K562 (cell line): ENCODE data around the gene TGFBR3L. TPM values are rescaled to one million over a fixed set of nuclear protein-coding genes. Genes with fewer than 3 reads are reported as not detected.

Experiments
- ATAC-seq: fragments of 200-7000 bp; cut with Tn5 transposase; 3 replicates; pipeline ENCODE4 v1.9.1; 2020; ENCODE audit warnings: moderate library complexity
- BruUV-seq: library from RNA; stranded (reverse); fragments of 400-500 nt; replicated peaks from 2 replicates; lab custom pipeline; 2021; lab: Mats Ljungman, UMichigan
- CTCF ChIA-PET: fragments of 300-600 bp; formaldehyde crosslinking; extraction: SDS; loops from one replicate; lab custom pipeline; 2021; ENCODE audit warnings: low intra/inter-chr PET ratio; lab: Yijun Ruan, JAX
- POLR2A ChIA-PET: fragments of 300-600, 350-650 bp; sonication (Branson Sonifier 250); formaldehyde crosslinking; extraction: SDS; loops from one replicate; lab custom pipeline; 2021; ENCODE audit warnings: antibody characterized with exemption, inconsistent platforms; lab: Yijun Ruan, JAX
- DNase-seq, 4 experiments: peaks; one replicate each; pipeline versions ENCODE4 v3.0.0 to v3.0.0-alpha.2; 2011 to 2018; ENCODE audit warnings: low spot score in 3 of 4, mixed read lengths in 3 of 4; ENCODE audit errors: extremely low read depth in 1 of 4
- FAIRE-seq: peaks from 2 replicates; lab custom pipeline; 2011; peaks lifted over from hg19 to GRCh38; lab: Jason Lieb, UNC
- H2AFZ ChIP-seq: 2 replicates; pipeline ENCODE4 v1.6.0; 2011; ENCODE audit warnings: low read depth, low read length, control low read depth, inconsistent platforms
- H3K27ac ChIP-seq: fragments of 200-600 bp; 3 replicates; pipeline ENCODE4 v1.8.0; 2011; ENCODE audit warnings: low read depth, mild to moderate bottlenecking, control low read depth, inconsistent platforms, low read length, moderate library complexity, mixed read lengths; ENCODE audit errors: extremely low read depth
- H3K27me3 ChIP-seq, 2 experiments: fragments of 300-600 bp in 1 of 2; 2 replicates in 1 of 2; 3 replicates in 1 of 2; pipeline versions ENCODE4 v1.6.0 to v1.8.0; 2011; ENCODE audit warnings: inconsistent platforms in 2 of 2, low read length in 2 of 2, mild to moderate bottlenecking in 1 of 2, mixed read lengths in 1 of 2, moderate library complexity in 1 of 2; ENCODE audit not compliant: control insufficient read depth in 2 of 2, insufficient read depth in 2 of 2
- H3K36me3 ChIP-seq: fragments of 300-600 bp; 3 replicates; pipeline ENCODE4 v1.8.0; 2011; ENCODE audit warnings: mild to moderate bottlenecking, low read length, inconsistent platforms; ENCODE audit not compliant: control insufficient read depth, insufficient read depth
- H3K4me1 ChIP-seq, 2 experiments: fragments of 200-600 bp in 1 of 2; replicated peaks in 1 of 2; 2 replicates in 1 of 2; 3 replicates in 1 of 2; pipeline versions ENCODE4 v1.5.1 to v1.8.0; 2011; ENCODE audit warnings: inconsistent platforms in 2 of 2, low read length in 2 of 2, mild to moderate bottlenecking in 1 of 2, mixed read lengths in 1 of 2, moderate library complexity in 1 of 2; ENCODE audit not compliant: control insufficient read depth in 2 of 2, insufficient read depth in 2 of 2
- H3K4me2 ChIP-seq: 2 replicates; pipeline ENCODE4 v1.6.1; 2011; ENCODE audit warnings: low read length, control low read depth, inconsistent platforms, mixed read lengths; ENCODE audit not compliant: insufficient read depth
- H3K4me3 ChIP-seq: fragments of 200-600 bp; sonication (generic), shearing (Covaris generic); 2 replicates; pipeline ENCODE4 v1.5.1; 2016; ENCODE audit warnings: control low read depth, inconsistent platforms
- H3K79me2 ChIP-seq: fragments of 200-600 bp; 3 replicates; pipeline ENCODE4 v1.8.0; 2011; ENCODE audit warnings: low read length, inconsistent platforms; ENCODE audit not compliant: control insufficient read depth, insufficient read depth
- H3K9ac ChIP-seq, 2 experiments: 2 replicates each; pipeline versions ENCODE4 v1.6.0 to v1.6.1; 2011; ENCODE audit warnings: low read depth in 2 of 2, low read length in 2 of 2, control low read depth in 1 of 2, inconsistent platforms in 1 of 2, mild to moderate bottlenecking in 1 of 2, mixed read lengths in 1 of 2; ENCODE audit not compliant: insufficient read depth in 1 of 2
- H3K9me1 ChIP-seq: one replicate; pipeline ENCODE4 v1.6.0; 2011; ENCODE audit warnings: inconsistent platforms, mild to moderate bottlenecking, low read length, moderate library complexity; ENCODE audit not compliant: control insufficient read depth, insufficient read depth
- H3K9me3 ChIP-seq: replicated peaks from 2 replicates; pipeline ENCODE4 v1.5.1; 2011; ENCODE audit warnings: low read depth, low read length, inconsistent platforms; ENCODE audit not compliant: control insufficient read depth, insufficient read depth
- H4K20me1 ChIP-seq: replicated peaks from 2 replicates; pipeline ENCODE4 v1.6.1; 2011; ENCODE audit warnings: low read length, inconsistent platforms, mixed read lengths; ENCODE audit not compliant: control insufficient read depth, insufficient read depth
- HMG20A ChIP-seq: fragments of 450-650 bp; formaldehyde crosslinking; conservative IDR thresholded peaks from 2 replicates; pipeline ENCODE4 v1.4.0; 2020; ENCODE audit warnings: mild to moderate bottlenecking, mixed read lengths
- MCM5 ChIP-seq: fragments of 450-650 bp; IDR thresholded peaks from 2 replicates; pipeline ENCODE4 v1.6.1; 2016; ENCODE audit warnings: low read depth
- PPARD ChIP-seq: fragments of 250-450 bp; sonication (Bioruptor Pico); IDR thresholded peaks from 2 replicates; pipeline ENCODE4 v1.8.0; 2022; ENCODE audit warnings: inconsistent platforms, mild to moderate bottlenecking, moderate library complexity
- SIRT6 ChIP-seq: IDR thresholded peaks from one replicate; pipeline ENCODE4 v1.6.1; 2012; ENCODE audit warnings: low read depth, mild to moderate bottlenecking, control low read depth, inconsistent platforms, low read length, moderate library complexity
- ZNF165 ChIP-seq: fragments of 250-450 bp; sonication (Bioruptor Pico); IDR thresholded peaks from 2 replicates; pipeline ENCODE4 v1.4.0; 2020; ENCODE audit warnings: borderline replicate concordance
- WGBS: fragments of 100-300 bp; shearing (Covaris generic); methylation state at CpG from one replicate; pipeline ENCODE4 v1.1.6; 2016; ENCODE audit warnings: low coverage, mixed read lengths; ENCODE audit not compliant: insufficient coverage; ENCODE audit errors: missing lambda C conversion rate; 5-methylcytosine and 5-hydroxymethylcytosine counted together
- in situ Hi-C: fragments of 300-500 bp; cut with MboI; formaldehyde crosslinking; loops from 4 replicates; pipeline ENCODE4 v1.15.0; 2018; ENCODE audit warnings: inconsistent platforms, mixed read lengths
- intact Hi-C: fragments of 100-400 bp; cut with micrococcal nuclease; formaldehyde crosslinking; loops from 2 replicates; pipeline ENCODE4 v1.14.2; 2022
- polyA plus RNA-seq, 8 experiments: library from polyadenylated mRNA; depleted of rRNA in 4 of 8; stranded (reverse) in 5 of 8; unstranded in 3 of 8; fragments of >200 nt; fragmentation: Nextera tagmentation in 2 of 8; fragmentation: Illumina TruSeq in 1 of 8; extraction: Ambion mirVana in 2 of 8; extraction: Trizol in 1 of 8; gene quantifications; 2 replicates each; pipeline versions ENCODE4 v1.2.1 to v1.2.3, GENCODE V29; 2011 to 2014; ENCODE audit warnings: inconsistent platforms in 1 of 8, missing spikeins in 1 of 8
- total RNA-seq, 7 experiments: library from RNA; depleted of rRNA in 6 of 7; stranded (reverse); fragments of >200 nt in 6 of 7; fragmentation: Illumina TruSeq in 2 of 7; extraction: Trizol in 2 of 7; gene quantifications; 2 replicates each; pipeline versions ENCODE4 v1.2.1 to v1.2.3, GENCODE V29; 2011 to 2021; ENCODE audit warnings: low replicate concordance in 1 of 7
- TF ChIP-seq, protein P1 (sequence below): fragments of 450-650 bp; formaldehyde crosslinking; conservative IDR thresholded peaks from 2 replicates; pipeline ENCODE4 v1.4.0; 2022; ENCODE audit warnings: mild to moderate bottlenecking, missing genetic modification characterization
- TF ChIP-seq, protein P2 (sequence below), 2 experiments: fragments of 450-650 bp in 1 of 2; IDR thresholded peaks; 2 replicates each; pipeline ENCODE4 v1.6.1; 2011 to 2017; ENCODE audit warnings: low read depth in 2 of 2, antibody characterized with exemption in 1 of 2, borderline replicate concordance in 1 of 2, low read length in 1 of 2, mild to moderate bottlenecking in 1 of 2, mixed read lengths in 1 of 2; ENCODE audit not compliant: control insufficient read depth in 1 of 2
- TF ChIP-seq, protein P3 (sequence below): fragments of 250-450 bp; sonication (Bioruptor Pico); IDR thresholded peaks from 2 replicates; pipeline ENCODE4 v1.5.0; 2021
- TF ChIP-seq, protein P4 (sequence below): sonication (generic); formaldehyde crosslinking; IDR thresholded peaks from 2 replicates; pipeline ENCODE4 v1.8.0; 2022; ENCODE audit warnings: mild to moderate bottlenecking, missing genetic modification reagents
- TF ChIP-seq, protein P5 (sequence below): fragments of 250-450 bp; sonication (Bioruptor Pico); IDR thresholded peaks from 2 replicates; pipeline ENCODE4 v1.4.0; 2020; ENCODE audit warnings: mild to moderate bottlenecking, moderate library complexity, borderline replicate concordance

Gene TGFBR3L
- total and polyA plus RNA-seq, 9 of the 15 experiments (the other 6 are each of a cell fraction or from before 2014, with no cell fraction given), result not detected

DNA sequence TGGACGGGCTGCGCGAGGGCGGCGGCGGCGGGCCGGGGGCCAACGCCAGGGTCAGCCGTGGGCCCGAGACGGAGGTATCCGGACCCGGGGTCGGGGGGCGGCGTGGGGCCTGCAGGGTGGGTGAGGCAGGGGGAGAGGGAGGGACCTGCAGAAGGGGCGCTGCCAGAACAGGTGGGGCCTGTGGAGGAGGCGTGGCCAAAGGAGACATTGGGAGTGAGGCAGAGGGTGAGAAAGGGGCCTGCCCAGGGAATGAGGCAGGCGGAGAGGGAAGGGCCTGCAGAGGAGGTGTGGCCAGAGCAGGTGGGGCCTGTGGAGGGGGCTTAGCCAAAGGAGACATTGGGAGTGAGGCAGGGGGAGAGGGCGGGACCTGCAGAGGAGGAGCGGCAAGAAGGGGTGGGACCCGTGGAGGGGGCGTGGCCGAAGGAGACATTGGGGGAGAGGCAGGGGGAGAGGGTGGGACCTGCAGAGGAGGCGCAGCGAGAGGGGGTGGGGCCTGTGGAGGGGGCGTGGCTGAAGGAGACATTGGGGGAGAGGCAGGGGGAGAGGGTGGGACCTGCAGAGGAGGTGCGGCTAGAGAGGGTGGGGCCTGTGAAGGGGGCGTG, 44.6 kb upstream of the TGFBR3L start:
- H3K4me3 ChIP-seq, result peak overlapping the region; percentile 75
- no peaks in the 10 kb centered on the region for H3K36me3 ChIP-seq
- peaks cover 15 to 89% of the 10 kb centered on the region in 2 experiments; a peak in 4 of 5 replicates for H3K4me1 ChIP-seq
- peaks cover 13% of the 10 kb centered on the region for H4K20me1 ChIP-seq
- peak overlapping the region; percentile 83; the same call in 1 of the 2 replicates for H3K4me2 ChIP-seq
- H3K9me3 ChIP-seq, result no peaks in the 10 kb centered on the region
- H3K9me1 ChIP-seq, result no peaks in the 10 kb centered on the region
- H2AFZ ChIP-seq, result peak overlapping the region; percentile 99
- CTCF ChIA-PET, result no interaction called here
- no peaks in the 10 kb centered on the region; a peak in 1 of 5 replicates for H3K27me3 ChIP-seq
- peak overlapping the region; percentile 54 to 88; a peak in 3 of 4 replicates for H3K9ac ChIP-seq
- no peak for FAIRE-seq
- DNase-seq, result peak; percentile 69 to 96 (median 78)
- POLR2A ChIA-PET, result interaction anchor here (0.6 to 2.0 kb wide), 13 partner anchors 11 to 783 kb away, joined by 3 to 16 read pairs (median 5); partner anchors contain the start of genes MAP2K7 and SNAPC2
- in situ Hi-C loops, result no loop called here
- ATAC-seq, result peak; percentile 48
- intact Hi-C loops, result loop anchor here (2.0 to 5.0 kb wide), 2 partner anchors 33 to 52 kb away; partner anchors contain the start of genes MAP2K7 and SNAPC2
- WGBS, result 0% methylated on average over 1 of the region's 30 CpGs
- H3K79me2 ChIP-seq, result no peaks in the 10 kb centered on the region
- peak overlapping the region; percentile 71; the same call in 2 of the 3 replicates for H3K27ac ChIP-seq
- BruUV-seq, result no TSS peak
- TF ChIP-seq, protein P1, sequence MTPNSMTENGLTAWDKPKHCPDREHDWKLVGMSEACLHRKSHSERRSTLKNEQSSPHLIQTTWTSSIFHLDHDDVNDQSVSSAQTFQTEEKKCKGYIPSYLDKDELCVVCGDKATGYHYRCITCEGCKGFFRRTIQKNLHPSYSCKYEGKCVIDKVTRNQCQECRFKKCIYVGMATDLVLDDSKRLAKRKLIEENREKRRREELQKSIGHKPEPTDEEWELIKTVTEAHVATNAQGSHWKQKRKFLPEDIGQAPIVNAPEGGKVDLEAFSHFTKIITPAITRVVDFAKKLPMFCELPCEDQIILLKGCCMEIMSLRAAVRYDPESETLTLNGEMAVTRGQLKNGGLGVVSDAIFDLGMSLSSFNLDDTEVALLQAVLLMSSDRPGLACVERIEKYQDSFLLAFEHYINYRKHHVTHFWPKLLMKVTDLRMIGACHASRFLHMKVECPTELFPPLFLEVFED (CRISPR knock-in tag), result peak; percentile 57; the same call in 1 of the 2 replicates
- TF ChIP-seq, protein P2, sequence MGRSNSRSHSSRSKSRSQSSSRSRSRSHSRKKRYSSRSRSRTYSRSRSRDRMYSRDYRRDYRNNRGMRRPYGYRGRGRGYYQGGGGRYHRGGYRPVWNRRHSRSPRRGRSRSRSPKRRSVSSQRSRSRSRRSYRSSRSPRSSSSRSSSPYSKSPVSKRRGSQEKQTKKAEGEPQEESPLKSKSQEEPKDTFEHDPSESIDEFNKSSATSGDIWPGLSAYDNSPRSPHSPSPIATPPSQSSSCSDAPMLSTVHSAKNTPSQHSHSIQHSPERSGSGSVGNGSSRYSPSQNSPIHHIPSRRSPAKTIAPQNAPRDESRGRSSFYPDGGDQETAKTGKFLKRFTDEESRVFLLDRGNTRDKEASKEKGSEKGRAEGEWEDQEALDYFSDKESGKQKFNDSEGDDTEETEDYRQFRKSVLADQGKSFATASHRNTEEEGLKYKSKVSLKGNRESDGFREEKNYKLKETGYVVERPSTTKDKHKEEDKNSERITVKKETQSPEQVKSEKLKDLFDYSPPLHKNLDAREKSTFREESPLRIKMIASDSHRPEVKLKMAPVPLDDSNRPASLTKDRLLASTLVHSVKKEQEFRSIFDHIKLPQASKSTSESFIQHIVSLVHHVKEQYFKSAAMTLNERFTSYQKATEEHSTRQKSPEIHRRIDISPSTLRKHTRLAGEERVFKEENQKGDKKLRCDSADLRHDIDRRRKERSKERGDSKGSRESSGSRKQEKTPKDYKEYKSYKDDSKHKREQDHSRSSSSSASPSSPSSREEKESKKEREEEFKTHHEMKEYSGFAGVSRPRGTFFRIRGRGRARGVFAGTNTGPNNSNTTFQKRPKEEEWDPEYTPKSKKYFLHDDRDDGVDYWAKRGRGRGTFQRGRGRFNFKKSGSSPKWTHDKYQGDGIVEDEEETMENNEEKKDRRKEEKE (IDR thresholded peaks at IDR 0.05; ENCODE audit: borderline replicate concordance in 1 of 2, control insufficient read depth in 1 of 2, low read depth in 2 of 2, low read length in 1 of 2), result no peak
- no peak for TF ChIP-seq HMG20A (CRISPR knock-in tag)
- no peak for TF ChIP-seq ZNF165 (CRISPR knock-in tag)
- no peak for TF ChIP-seq MCM5
- TF ChIP-seq SIRT6, result no peak
- TF ChIP-seq, protein P3, sequence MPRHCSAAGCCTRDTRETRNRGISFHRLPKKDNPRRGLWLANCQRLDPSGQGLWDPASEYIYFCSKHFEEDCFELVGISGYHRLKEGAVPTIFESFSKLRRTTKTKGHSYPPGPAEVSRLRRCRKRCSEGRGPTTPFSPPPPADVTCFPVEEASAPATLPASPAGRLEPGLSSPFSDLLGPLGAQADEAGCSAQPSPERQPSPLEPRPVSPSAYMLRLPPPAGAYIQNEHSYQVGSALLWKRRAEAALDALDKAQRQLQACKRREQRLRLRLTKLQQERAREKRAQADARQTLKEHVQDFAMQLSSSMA (CRISPR knock-in tag), result 0 out of 2 replicates have a peak, but pooled peaks have one; percentile 54
- TF ChIP-seq, protein P4, sequence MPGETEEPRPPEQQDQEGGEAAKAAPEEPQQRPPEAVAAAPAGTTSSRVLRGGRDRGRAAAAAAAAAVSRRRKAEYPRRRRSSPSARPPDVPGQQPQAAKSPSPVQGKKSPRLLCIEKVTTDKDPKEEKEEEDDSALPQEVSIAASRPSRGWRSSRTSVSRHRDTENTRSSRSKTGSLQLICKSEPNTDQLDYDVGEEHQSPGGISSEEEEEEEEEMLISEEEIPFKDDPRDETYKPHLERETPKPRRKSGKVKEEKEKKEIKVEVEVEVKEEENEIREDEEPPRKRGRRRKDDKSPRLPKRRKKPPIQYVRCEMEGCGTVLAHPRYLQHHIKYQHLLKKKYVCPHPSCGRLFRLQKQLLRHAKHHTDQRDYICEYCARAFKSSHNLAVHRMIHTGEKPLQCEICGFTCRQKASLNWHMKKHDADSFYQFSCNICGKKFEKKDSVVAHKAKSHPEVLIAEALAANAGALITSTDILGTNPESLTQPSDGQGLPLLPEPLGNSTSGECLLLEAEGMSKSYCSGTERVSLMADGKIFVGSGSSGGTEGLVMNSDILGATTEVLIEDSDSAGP (CRISPR knock-in tag), result no peak
- no peak for TF ChIP-seq PPARD (CRISPR knock-in tag)
- TF ChIP-seq, protein P5, sequence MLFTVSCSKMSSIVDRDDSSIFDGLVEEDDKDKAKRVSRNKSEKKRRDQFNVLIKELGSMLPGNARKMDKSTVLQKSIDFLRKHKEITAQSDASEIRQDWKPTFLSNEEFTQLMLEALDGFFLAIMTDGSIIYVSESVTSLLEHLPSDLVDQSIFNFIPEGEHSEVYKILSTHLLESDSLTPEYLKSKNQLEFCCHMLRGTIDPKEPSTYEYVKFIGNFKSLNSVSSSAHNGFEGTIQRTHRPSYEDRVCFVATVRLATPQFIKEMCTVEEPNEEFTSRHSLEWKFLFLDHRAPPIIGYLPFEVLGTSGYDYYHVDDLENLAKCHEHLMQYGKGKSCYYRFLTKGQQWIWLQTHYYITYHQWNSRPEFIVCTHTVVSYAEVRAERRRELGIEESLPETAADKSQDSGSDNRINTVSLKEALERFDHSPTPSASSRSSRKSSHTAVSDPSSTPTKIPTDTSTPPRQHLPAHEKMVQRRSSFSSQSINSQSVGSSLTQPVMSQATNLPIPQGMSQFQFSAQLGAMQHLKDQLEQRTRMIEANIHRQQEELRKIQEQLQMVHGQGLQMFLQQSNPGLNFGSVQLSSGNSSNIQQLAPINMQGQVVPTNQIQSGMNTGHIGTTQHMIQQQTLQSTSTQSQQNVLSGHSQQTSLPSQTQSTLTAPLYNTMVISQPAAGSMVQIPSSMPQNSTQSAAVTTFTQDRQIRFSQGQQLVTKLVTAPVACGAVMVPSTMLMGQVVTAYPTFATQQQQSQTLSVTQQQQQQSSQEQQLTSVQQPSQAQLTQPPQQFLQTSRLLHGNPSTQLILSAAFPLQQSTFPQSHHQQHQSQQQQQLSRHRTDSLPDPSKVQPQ (CRISPR knock-in tag), result no peak
